Transverse colon (tissue), 4 donors: Measurements from ENCODE around the gene CGB8. TPM values are rescaled to one million over a fixed set of nuclear protein-coding genes. Genes with fewer than 3 reads are reported as not detected.
A peak's percentile ranks its signal among the peaks of the same experiment; 100 is the strongest.
"Not testable (repeated sequence)": the region's sequence is repeated elsewhere in the genome, so short reads cannot be mapped to it uniquely, and the experiment has no call there.

Source experiments
- DNase-seq: peaks from one replicate; pipeline ENCODE4 v3.0.0-alpha.2; 2019
- H3K27ac ChIP-seq, 4 donors: fragments of 200-600 bp; sonication (generic); 2 replicates each; pipeline ENCODE4 v1.5.1; 2016 to 2018; ENCODE audit warnings: inconsistent platforms in 4 of 4
- H3K27me3 ChIP-seq: fragments of 200-600 bp; sonication (generic); 2 replicates; pipeline ENCODE4 v1.5.1; 2017; ENCODE audit warnings: inconsistent platforms
- H3K36me3 ChIP-seq, 4 donors: fragments of 200-600 bp; sonication (generic); 2 replicates each; pipeline ENCODE4 v1.5.1; 2017 to 2019; ENCODE audit warnings: inconsistent platforms in 4 of 4
- H3K4me1 ChIP-seq, 4 donors: fragments of 200-600 bp; sonication (generic); 2 replicates each; pipeline ENCODE4 v1.5.1; 2017 to 2020; ENCODE audit warnings: inconsistent platforms in 4 of 4
- H3K4me3 ChIP-seq, 4 donors: fragments of 200-600 bp; sonication (generic); 1 replicate in 1 of 4; 2 replicates in 3 of 4; pipeline versions ENCODE4 v1.5.1 to v1.6.1; 2017 to 2019; ENCODE audit warnings: inconsistent platforms in 4 of 4
- H3K9me3 ChIP-seq, 2 donors: fragments of 200-600 bp; sonication (generic); 2 replicates each; pipeline ENCODE4 v1.5.1; 2017 to 2019; ENCODE audit warnings: inconsistent platforms in 2 of 2
- CTCF ChIP-seq, 5 experiments: fragments of 200-600 bp in 3 of 5; fragments of 450-650 bp in 2 of 5; sonication (generic) in 3 of 5; IDR thresholded peaks; 1 replicate in 2 of 5; 2 replicates in 3 of 5; pipeline ENCODE4 v1.5.1; 2016 to 2017; ENCODE audit warnings: antibody characterized with exemption in 5 of 5, inconsistent platforms in 3 of 5, mild to moderate bottlenecking in 2 of 5, moderate library complexity in 1 of 5
- EP300 ChIP-seq: sonication (generic); formaldehyde crosslinking; IDR thresholded peaks from one replicate; pipeline ENCODE4 v1.6.1; 2017; ENCODE audit warnings: antibody characterized with exemption, low read depth
- POLR2A ChIP-seq: fragments of 450-650 bp; IDR thresholded peaks from one replicate; pipeline ENCODE4 v1.6.1; 2016; ENCODE audit warnings: antibody characterized with exemption, mild to moderate bottlenecking, moderate library complexity
- POLR2AphosphoS5 ChIP-seq, 3 donors: sonication (generic); formaldehyde crosslinking; IDR thresholded peaks; one replicate each; pipeline ENCODE4 v1.6.1; 2016; ENCODE audit warnings: antibody characterized with exemption in 3 of 3
- WGBS, 2 donors: methylation state at CpG; one replicate each; pipeline ENCODE4 v1.1.5; 2018; ENCODE audit warnings: low coverage in 1 of 2; 5-methylcytosine and 5-hydroxymethylcytosine counted together
- in situ Hi-C, 4 donors: fragments of 200-750 bp; cut with MboI; loops; one replicate each; pipeline versions ENCODE4 v1.15.0 to v1.15.1; 2017; ENCODE audit warnings: low sequenced_read_pairs in 3 of 4, low pct_ligation_motif_present in 1 of 4, low pct_unique_long_range_greater_than_20kb in 1 of 4
- intact Hi-C: fragments of 100-400 bp; cut with DNase I; formaldehyde crosslinking; loops from one replicate; pipeline ENCODE4 v1.15.1; 2023; ENCODE audit warnings: low total_unique reads
- total RNA-seq, 4 donors: library from RNA; depleted of rRNA; stranded (reverse); fragments of >200 nt; gene quantifications; one replicate each; pipeline ENCODE4 v1.1.0, GENCODE V29; 2016

Gene CGB8
- total RNA-seq: not detected

- H3K27ac ChIP-seq, H3K4me3 ChIP-seq, in situ Hi-C loops, DNase-seq, H3K9me3 ChIP-seq, H3K4me1 ChIP-seq, H3K36me3 ChIP-seq, H3K27me3 ChIP-seq, intact Hi-C loops: not testable (repeated sequence)
- WGBS, 2 donors: 80% methylated on average over 4 of the region's 12 CpGs; no CpG with 5 or more reads in 1 of the 2 donors
Observed at GRCh38 chr19:49049011-49049410, at the start of gene CGB8. Gene CGB8, minus strand, starts transcription at chr19:49049111. Its CDS starts 372 bp downstream, at chr19:49048739.

DNA sequence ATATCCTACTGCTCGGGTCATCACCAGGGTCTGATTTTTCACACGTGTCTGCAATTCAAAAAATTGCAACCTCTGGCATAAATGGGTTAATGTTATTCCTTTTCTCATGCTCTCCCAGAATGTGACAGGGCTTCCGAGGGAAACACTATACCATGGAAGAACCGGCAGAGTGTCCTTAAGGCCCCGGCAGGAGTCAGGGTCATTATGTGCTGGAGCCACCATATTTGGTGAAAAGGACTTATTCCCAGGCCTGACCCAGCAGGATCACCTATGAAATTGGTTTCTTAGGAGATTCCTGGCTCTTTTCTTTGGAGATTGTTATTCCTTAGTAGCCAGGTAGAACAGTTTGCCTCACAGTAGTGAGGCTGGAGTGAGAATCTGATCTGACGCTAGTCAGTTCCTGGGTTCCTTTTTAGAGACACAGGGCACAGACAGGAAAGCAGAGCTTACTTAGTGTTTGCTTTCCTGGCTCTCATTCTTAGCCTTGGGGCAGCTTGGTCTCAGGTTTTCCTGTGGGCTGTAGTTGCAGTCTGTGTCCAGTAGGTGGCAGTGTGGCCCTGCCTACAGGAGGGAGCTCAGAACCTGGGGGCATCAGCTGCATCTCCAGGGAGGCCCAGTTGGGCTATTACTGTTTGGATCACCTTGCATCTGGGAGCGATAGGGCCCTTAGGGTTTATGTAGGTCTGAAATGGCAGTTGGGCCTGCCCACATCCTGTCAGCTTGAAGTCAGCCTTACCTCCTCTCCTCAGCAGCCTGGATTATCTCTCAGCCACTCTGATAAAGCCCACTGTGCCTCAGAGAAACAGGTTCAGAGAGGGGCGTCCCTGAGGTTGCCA lies 48.8 kb upstream of the CGB8 start:
- Histone ChIP-seq H3K9me3 (no peaks in the 10 kb centered on the region), H3K27me3 (no peaks in the 10 kb centered on the region), H3K27ac (no peak overlapping the region), H3K4me1 (peaks cover 0 to 3% (median 0%) of the 10 kb centered on the region in 4 donors), H3K4me3 (no peak overlapping the region), H3K36me3 (peaks cover 0 to 57% (median 24%) of the 10 kb centered on the region in 4 donors)
- intact Hi-C loops: loop anchor here (5.0 kb wide), 2 partner anchors 50 to 105 kb away; no protein-coding TSS in a partner anchor
- TF ChIP-seq POLR2AphosphoS5 (IDR thresholded peaks at IDR 0.05): peak in 1 of 3 donors; percentile 9
- TF ChIP-seq POLR2A: no peak
- TF ChIP-seq CTCF (IDR thresholded peaks at IDR 0.05): peak; percentile 96 to 100 (median 99)
- TF ChIP-seq EP300: no peak
- peak; percentile 77 for DNase-seq
- WGBS, 2 donors: 47 to 52% methylated on average over 3 to 8 of the region's 8 CpGs
- in situ Hi-C loops: loop anchor here (10.0 to 25.0 kb wide), 3 partner anchors 47 to 115 kb away; no protein-coding TSS in a partner anchor

- Histone ChIP-seq H3K4me3 (no peak overlapping the region), H3K27ac (no peak overlapping the region), H3K4me1 (peaks cover 0 to 3% (median 0%) of the 10 kb centered on the region in 4 donors), H3K27me3 (no peaks in the 10 kb centered on the region), H3K9me3 (no peaks in the 10 kb centered on the region), H3K36me3 (peaks cover 0 to 59% (median 29%) of the 10 kb centered on the region in 4 donors)
- TF ChIP-seq CTCF (IDR thresholded peaks at IDR 0.05) (no peak), POLR2A (no peak), POLR2AphosphoS5 (IDR thresholded peaks at IDR 0.05) (no peak), EP300 (no peak)
- no peak for DNase-seq
- 79 to 83% methylated on average over 14 to 23 of the region's 23 CpGs for WGBS, 2 donors
- intact Hi-C loops: loop anchor here (5.0 kb wide), 2 partner anchors 53 to 108 kb away; no protein-coding TSS in a partner anchor
- in situ Hi-C loops: loop anchor here (5.0 to 25.0 kb wide), 4 partner anchors 50 to 128 kb away; no protein-coding TSS in a partner anchor
Observed at GRCh38 chr19:49094505-49095482, 45.9 kb upstream of the CGB8 start.

DNA sequence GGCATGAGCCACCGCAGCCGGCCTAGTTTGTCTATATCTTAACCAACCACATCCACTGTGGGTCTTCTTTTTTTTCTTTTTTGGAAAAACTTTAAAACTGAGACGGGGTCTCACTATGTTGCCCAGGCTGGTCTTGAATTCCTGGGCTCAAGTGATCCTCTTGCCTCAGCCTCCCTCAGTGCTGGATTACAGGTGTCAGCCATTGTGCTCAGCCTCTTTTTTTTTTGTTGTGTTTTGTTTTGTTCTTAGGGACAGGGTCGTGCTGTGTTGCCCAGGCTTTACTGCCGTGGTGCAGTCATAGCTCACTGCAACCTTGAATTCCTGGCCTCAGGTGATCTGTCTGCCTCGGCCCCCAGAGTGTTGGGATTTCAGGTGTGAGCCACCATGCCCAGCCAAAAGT lies 43.8 kb upstream of the CGB8 start:
- 89 to 100% methylated on average over 2 to 6 of the region's 6 CpGs for WGBS, 2 donors
- H3K27me3 ChIP-seq: no peaks in the 10 kb centered on the region
- H3K4me3 ChIP-seq: no peak overlapping the region
- intact Hi-C loops: no loop called here
- TF ChIP-seq POLR2A: no peak
- TF ChIP-seq EP300: no peak
- TF ChIP-seq CTCF (IDR thresholded peaks at IDR 0.05): no peak
- TF ChIP-seq POLR2AphosphoS5 (IDR thresholded peaks at IDR 0.05): no peak
- DNase-seq: no peak
- H3K27ac ChIP-seq: no peak overlapping the region
- H3K9me3 ChIP-seq: no peaks in the 10 kb centered on the region
- peaks cover 0 to 49% (median 22%) of the 10 kb centered on the region in 4 donors for H3K36me3 ChIP-seq
- peaks cover 0 to 4% (median under 1%) of the 10 kb centered on the region in 4 donors for H3K4me1 ChIP-seq
- in situ Hi-C loops: loop anchor here (5.0 to 25.0 kb wide), 4 partner anchors 52 to 130 kb away; no protein-coding TSS in a partner anchor
